ENCODE data around the gene WDFY2. TPM values are rescaled to one million over a fixed set of nuclear protein-coding genes. Genes with fewer than 3 reads are reported as not detected.

Gene WDFY2
- total RNA-seq, 1 experiment from 2014 or later = 25.7 TPM

DNA sequence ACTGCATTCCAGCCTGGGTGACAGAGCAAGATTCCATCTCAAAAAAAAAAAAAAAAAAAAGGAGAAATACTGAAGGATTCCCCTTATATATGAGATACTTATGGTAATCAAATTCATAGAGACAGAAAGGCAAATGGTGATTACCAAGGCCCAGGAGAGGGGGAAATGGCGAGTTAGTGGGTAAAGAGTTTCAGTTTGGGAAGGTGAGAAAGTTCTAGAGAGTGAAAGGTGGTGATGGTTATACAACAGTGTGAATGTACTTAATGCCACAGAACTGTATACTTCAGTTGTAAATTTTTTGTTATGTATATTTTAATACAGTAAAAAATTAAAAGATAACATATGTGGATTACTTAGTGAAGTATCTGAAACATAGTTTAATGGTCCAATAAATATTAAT lies 129.5 kb downstream of the WDFY2 start:
- Mint-ChIP-seq H3K36me3 (peaks cover 21% of the 10 kb centered on the region), H3K27me3 (ENCODE audit: low read depth) (no peaks in the 10 kb centered on the region), H3K4me3 (no peak overlapping the region), H3K4me1 (no peaks in the 10 kb centered on the region), H3K27ac (no peak overlapping the region), H3K9me3 (peaks cover 21% of the 10 kb centered on the region; the same call in 1 of the 2 replicates)
- DNase-seq (ENCODE audit: low spot score) (no peak), ATAC-seq (no peak)
- CTCF ChIA-PET = no interaction called here
- TF ChIP-seq, protein P1, sequence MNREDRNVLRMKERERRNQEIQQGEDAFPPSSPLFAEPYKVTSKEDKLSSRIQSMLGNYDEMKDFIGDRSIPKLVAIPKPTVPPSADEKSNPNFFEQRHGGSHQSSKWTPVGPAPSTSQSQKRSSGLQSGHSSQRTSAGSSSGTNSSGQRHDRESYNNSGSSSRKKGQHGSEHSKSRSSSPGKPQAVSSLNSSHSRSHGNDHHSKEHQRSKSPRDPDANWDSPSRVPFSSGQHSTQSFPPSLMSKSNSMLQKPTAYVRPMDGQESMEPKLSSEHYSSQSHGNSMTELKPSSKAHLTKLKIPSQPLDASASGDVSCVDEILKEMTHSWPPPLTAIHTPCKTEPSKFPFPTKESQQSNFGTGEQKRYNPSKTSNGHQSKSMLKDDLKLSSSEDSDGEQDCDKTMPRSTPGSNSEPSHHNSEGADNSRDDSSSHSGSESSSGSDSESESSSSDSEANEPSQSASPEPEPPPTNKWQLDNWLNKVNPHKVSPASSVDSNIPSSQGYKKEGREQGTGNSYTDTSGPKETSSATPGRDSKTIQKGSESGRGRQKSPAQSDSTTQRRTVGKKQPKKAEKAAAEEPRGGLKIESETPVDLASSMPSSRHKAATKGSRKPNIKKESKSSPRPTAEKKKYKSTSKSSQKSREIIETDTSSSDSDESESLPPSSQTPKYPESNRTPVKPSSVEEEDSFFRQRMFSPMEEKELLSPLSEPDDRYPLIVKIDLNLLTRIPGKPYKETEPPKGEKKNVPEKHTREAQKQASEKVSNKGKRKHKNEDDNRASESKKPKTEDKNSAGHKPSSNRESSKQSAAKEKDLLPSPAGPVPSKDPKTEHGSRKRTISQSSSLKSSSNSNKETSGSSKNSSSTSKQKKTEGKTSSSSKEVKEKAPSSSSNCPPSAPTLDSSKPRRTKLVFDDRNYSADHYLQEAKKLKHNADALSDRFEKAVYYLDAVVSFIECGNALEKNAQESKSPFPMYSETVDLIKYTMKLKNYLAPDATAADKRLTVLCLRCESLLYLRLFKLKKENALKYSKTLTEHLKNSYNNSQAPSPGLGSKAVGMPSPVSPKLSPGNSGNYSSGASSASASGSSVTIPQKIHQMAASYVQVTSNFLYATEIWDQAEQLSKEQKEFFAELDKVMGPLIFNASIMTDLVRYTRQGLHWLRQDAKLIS (CRISPR knock-in tag; IDR thresholded peaks at IDR 0.05; ENCODE audit: borderline replicate concordance) = no peak
- TF ChIP-seq IRF2 (CRISPR knock-in tag; IDR thresholded peaks at IDR 0.05; ENCODE audit: borderline replicate concordance, low read depth) (no peak), ZNF138 (CRISPR knock-in tag; conservative IDR thresholded peaks at IDR 0.05) (no peak), NFYB (CRISPR knock-in tag; conservative IDR thresholded peaks at IDR 0.05; ENCODE audit: low read depth) (no peak), FOXJ3 (CRISPR knock-in tag; IDR thresholded peaks at IDR 0.05; ENCODE audit: borderline replicate concordance) (no peak), ZNF423 (CRISPR knock-in tag; IDR thresholded peaks at IDR 0.05) (no peak), CREB1 (CRISPR knock-in tag; IDR thresholded peaks at IDR 0.05) (no peak), EMX1 (CRISPR knock-in tag; IDR thresholded peaks at IDR 0.05) (no peak), SMAD4 (CRISPR knock-in tag; IDR thresholded peaks at IDR 0.05) (no peak), JAZF1 (CRISPR knock-in tag; IDR thresholded peaks at IDR 0.05) (no peak), CREM (CRISPR knock-in tag; IDR thresholded peaks at IDR 0.05) (no peak), TCF7 (CRISPR knock-in tag; IDR thresholded peaks at IDR 0.05; ENCODE audit: low read depth) (no peak)
- TF ChIP-seq, protein P2, sequence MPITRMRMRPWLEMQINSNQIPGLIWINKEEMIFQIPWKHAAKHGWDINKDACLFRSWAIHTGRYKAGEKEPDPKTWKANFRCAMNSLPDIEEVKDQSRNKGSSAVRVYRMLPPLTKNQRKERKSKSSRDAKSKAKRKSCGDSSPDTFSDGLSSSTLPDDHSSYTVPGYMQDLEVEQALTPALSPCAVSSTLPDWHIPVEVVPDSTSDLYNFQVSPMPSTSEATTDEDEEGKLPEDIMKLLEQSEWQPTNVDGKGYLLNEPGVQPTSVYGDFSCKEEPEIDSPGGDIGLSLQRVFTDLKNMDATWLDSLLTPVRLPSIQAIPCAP (CRISPR knock-in tag; IDR thresholded peaks at IDR 0.05) = no peak
- TF ChIP-seq, protein P3, sequence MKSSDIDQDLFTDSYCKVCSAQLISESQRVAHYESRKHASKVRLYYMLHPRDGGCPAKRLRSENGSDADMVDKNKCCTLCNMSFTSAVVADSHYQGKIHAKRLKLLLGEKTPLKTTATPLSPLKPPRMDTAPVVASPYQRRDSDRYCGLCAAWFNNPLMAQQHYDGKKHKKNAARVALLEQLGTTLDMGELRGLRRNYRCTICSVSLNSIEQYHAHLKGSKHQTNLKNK (CRISPR knock-in tag; IDR thresholded peaks at IDR 0.05) = no peak
- TF ChIP-seq, protein P4, sequence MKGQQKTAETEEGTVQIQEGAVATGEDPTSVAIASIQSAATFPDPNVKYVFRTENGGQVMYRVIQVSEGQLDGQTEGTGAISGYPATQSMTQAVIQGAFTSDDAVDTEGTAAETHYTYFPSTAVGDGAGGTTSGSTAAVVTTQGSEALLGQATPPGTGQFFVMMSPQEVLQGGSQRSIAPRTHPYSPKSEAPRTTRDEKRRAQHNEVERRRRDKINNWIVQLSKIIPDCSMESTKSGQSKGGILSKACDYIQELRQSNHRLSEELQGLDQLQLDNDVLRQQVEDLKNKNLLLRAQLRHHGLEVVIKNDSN (CRISPR knock-in tag; IDR thresholded peaks at IDR 0.05) = no peak
- TF ChIP-seq, protein P5, sequence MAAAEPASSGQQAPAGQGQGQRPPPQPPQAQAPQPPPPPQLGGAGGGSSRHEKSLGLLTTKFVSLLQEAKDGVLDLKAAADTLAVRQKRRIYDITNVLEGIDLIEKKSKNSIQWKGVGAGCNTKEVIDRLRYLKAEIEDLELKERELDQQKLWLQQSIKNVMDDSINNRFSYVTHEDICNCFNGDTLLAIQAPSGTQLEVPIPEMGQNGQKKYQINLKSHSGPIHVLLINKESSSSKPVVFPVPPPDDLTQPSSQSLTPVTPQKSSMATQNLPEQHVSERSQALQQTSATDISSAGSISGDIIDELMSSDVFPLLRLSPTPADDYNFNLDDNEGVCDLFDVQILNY (CRISPR knock-in tag; IDR thresholded peaks at IDR 0.05) = no peak
- TF ChIP-seq, protein P6, sequence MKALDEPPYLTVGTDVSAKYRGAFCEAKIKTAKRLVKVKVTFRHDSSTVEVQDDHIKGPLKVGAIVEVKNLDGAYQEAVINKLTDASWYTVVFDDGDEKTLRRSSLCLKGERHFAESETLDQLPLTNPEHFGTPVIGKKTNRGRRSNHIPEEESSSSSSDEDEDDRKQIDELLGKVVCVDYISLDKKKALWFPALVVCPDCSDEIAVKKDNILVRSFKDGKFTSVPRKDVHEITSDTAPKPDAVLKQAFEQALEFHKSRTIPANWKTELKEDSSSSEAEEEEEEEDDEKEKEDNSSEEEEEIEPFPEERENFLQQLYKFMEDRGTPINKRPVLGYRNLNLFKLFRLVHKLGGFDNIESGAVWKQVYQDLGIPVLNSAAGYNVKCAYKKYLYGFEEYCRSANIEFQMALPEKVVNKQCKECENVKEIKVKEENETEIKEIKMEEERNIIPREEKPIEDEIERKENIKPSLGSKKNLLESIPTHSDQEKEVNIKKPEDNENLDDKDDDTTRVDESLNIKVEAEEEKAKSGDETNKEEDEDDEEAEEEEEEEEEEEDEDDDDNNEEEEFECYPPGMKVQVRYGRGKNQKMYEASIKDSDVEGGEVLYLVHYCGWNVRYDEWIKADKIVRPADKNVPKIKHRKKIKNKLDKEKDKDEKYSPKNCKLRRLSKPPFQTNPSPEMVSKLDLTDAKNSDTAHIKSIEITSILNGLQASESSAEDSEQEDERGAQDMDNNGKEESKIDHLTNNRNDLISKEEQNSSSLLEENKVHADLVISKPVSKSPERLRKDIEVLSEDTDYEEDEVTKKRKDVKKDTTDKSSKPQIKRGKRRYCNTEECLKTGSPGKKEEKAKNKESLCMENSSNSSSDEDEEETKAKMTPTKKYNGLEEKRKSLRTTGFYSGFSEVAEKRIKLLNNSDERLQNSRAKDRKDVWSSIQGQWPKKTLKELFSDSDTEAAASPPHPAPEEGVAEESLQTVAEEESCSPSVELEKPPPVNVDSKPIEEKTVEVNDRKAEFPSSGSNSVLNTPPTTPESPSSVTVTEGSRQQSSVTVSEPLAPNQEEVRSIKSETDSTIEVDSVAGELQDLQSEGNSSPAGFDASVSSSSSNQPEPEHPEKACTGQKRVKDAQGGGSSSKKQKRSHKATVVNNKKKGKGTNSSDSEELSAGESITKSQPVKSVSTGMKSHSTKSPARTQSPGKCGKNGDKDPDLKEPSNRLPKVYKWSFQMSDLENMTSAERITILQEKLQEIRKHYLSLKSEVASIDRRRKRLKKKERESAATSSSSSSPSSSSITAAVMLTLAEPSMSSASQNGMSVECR (CRISPR knock-in tag; IDR thresholded peaks at IDR 0.05; ENCODE audit: borderline replicate concordance) = no peak
- TF ChIP-seq, protein P7, sequence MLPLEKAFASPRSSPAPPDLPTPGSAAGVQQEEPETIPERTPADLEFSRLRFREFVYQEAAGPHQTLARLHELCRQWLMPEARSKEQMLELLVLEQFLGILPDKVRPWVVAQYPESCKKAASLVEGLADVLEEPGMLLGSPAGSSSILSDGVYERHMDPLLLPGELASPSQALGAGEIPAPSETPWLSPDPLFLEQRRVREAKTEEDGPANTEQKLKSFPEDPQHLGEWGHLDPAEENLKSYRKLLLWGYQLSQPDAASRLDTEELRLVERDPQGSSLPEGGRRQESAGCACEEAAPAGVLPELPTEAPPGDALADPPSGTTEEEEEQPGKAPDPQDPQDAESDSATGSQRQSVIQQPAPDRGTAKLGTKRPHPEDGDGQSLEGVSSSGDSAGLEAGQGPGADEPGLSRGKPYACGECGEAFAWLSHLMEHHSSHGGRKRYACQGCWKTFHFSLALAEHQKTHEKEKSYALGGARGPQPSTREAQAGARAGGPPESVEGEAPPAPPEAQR (CRISPR knock-in tag; IDR thresholded peaks at IDR 0.05) = no peak
- TF ChIP-seq, protein P8, sequence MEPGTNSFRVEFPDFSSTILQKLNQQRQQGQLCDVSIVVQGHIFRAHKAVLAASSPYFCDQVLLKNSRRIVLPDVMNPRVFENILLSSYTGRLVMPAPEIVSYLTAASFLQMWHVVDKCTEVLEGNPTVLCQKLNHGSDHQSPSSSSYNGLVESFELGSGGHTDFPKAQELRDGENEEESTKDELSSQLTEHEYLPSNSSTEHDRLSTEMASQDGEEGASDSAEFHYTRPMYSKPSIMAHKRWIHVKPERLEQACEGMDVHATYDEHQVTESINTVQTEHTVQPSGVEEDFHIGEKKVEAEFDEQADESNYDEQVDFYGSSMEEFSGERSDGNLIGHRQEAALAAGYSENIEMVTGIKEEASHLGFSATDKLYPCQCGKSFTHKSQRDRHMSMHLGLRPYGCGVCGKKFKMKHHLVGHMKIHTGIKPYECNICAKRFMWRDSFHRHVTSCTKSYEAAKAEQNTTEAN (CRISPR knock-in tag; IDR thresholded peaks at IDR 0.05) = no peak
- POLR2A ChIA-PET = no interaction called here

All from WTC11 (cell line).